Measurements from ENCODE around the gene YWHAG. TPM values are rescaled to one million over a fixed set of nuclear protein-coding genes. Genes with fewer than 3 reads are reported as not detected.
"Not testable (repeated sequence)": the region's sequence is repeated elsewhere in the genome, so short reads cannot be mapped to it uniquely, and the experiment has no call there.

YWHAG gene
- polyA plus RNA-seq, 1 donor (not counting 4 experiments of a cell fraction or from before 2014, with no cell fraction given): 130 TPM

DNA sequence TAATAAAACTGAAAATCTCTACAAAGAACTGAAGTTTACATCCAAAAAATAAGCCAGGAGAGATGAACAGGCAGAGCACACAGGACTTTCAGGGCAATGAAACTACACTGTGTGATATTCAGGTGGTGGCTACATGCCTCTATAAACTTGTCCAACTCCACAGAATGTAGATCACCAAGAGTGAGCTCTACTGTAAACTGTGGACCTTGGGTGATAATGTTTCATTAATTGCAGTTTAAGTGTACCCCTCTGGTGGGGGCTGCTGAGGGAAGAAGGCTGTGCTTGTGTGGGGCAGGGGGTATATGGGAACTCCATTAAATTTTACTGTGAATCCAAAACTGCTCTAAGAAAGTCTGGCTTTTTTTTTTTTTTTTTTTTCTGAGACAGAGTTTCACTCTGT is 22.7 kb downstream of the YWHAG start:
- Histone ChIP-seq H3K9ac (ENCODE audit: control insufficient read depth, extremely low read depth, insufficient read depth, low read length) (no peak overlapping the region), H3K9me3 (ENCODE audit: control insufficient read depth, low read depth, low read length) (no peaks in the 10 kb centered on the region), H3K79me2 (ENCODE audit: control insufficient read depth, insufficient read depth, low read length) (peaks cover 97% of the 10 kb centered on the region), H3K27ac (ENCODE audit: control insufficient read depth, insufficient read depth, low read length) (no peak overlapping the region), H3K27me3 (ENCODE audit: control insufficient read depth, extremely low read depth, insufficient read depth, low read length) (no peaks in the 10 kb centered on the region), H3K4me2 (ENCODE audit: control insufficient read depth, extremely low read depth, insufficient read depth, low read depth, low read length) (no peak overlapping the region), H3K4me1 (ENCODE audit: control insufficient read depth, extremely low read depth, insufficient read depth, low read length) (peaks cover 35% of the 10 kb centered on the region), H3K4me3 (ENCODE audit: control insufficient read depth in 2 of 3, extremely low read depth in 1 of 3, insufficient read depth in 2 of 3, low read depth in 1 of 3, low read length in 3 of 3) (no peak overlapping the region), H2AFZ (ENCODE audit: control insufficient read depth, low read length) (no peak overlapping the region), H4K20me1 (ENCODE audit: control insufficient read depth, extremely low read depth, insufficient read depth, low read length) (peaks cover 64% of the 10 kb centered on the region), H3K9me1 (ENCODE audit: control insufficient read depth, extremely low read depth, insufficient read depth, low read length) (peaks cover 13% of the 10 kb centered on the region), H3K36me3 (ENCODE audit: control insufficient read depth in 2 of 2, extremely low read depth in 1 of 2, insufficient read depth in 2 of 2, low read length in 2 of 2) (peaks cover 20 to 44% of the 10 kb centered on the region in 2 experiments)
- dilution Hi-C loops (cut with MboI; ENCODE audit: extremely low pct_ligation_motif_present, low sequenced_read_pairs): no loop called here
- TF ChIP-seq EZH2 (IDR thresholded peaks at IDR 0.05; ENCODE audit: low read length): no peak
- TF ChIP-seq, protein P1, sequence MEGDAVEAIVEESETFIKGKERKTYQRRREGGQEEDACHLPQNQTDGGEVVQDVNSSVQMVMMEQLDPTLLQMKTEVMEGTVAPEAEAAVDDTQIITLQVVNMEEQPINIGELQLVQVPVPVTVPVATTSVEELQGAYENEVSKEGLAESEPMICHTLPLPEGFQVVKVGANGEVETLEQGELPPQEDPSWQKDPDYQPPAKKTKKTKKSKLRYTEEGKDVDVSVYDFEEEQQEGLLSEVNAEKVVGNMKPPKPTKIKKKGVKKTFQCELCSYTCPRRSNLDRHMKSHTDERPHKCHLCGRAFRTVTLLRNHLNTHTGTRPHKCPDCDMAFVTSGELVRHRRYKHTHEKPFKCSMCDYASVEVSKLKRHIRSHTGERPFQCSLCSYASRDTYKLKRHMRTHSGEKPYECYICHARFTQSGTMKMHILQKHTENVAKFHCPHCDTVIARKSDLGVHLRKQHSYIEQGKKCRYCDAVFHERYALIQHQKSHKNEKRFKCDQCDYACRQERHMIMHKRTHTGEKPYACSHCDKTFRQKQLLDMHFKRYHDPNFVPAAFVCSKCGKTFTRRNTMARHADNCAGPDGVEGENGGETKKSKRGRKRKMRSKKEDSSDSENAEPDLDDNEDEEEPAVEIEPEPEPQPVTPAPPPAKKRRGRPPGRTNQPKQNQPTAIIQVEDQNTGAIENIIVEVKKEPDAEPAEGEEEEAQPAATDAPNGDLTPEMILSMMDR (optimal IDR thresholded peaks at IDR 0.05 in 1 of 3, IDR thresholded peaks at IDR 0.05 in 1 of 3, conservative IDR thresholded peaks at IDR 0.05 in 1 of 3; ENCODE audit: extremely low read depth in 1 of 3, insufficient read depth in 2 of 3, low read length in 3 of 3): no peak
- no peak for FAIRE-seq
- DNase-seq (ENCODE audit: low read depth, low spot score): no peak

GRCh38 chr7:76335417-76335816 is 23.4 kb downstream of the YWHAG start:
- dilution Hi-C loops (cut with MboI; ENCODE audit: extremely low pct_ligation_motif_present, low sequenced_read_pairs); H3K9me3 ChIP-seq (ENCODE audit: control insufficient read depth, low read depth, low read length); H3K4me3 ChIP-seq (ENCODE audit: control insufficient read depth in 2 of 3, extremely low read depth in 1 of 3, insufficient read depth in 2 of 3, low read depth in 1 of 3, low read length in 3 of 3); H3K27me3 ChIP-seq (ENCODE audit: control insufficient read depth, extremely low read depth, insufficient read depth, low read length); H3K9ac ChIP-seq (ENCODE audit: control insufficient read depth, extremely low read depth, insufficient read depth, low read length); FAIRE-seq; H3K27ac ChIP-seq (ENCODE audit: control insufficient read depth, insufficient read depth, low read length); H2AFZ ChIP-seq (ENCODE audit: control insufficient read depth, low read length); DNase-seq (ENCODE audit: low read depth, low spot score); H3K4me2 ChIP-seq (ENCODE audit: control insufficient read depth, extremely low read depth, insufficient read depth, low read depth, low read length): not testable (repeated sequence)
- Histone ChIP-seq H3K4me1 (ENCODE audit: control insufficient read depth, extremely low read depth, insufficient read depth, low read length) (peaks cover 35% of the 10 kb centered on the region), H3K36me3 (ENCODE audit: control insufficient read depth in 2 of 2, extremely low read depth in 1 of 2, insufficient read depth in 2 of 2, low read length in 2 of 2) (peaks cover 23 to 44% of the 10 kb centered on the region in 2 experiments), H3K9me1 (ENCODE audit: control insufficient read depth, extremely low read depth, insufficient read depth, low read length) (peaks cover 13% of the 10 kb centered on the region), H3K79me2 (ENCODE audit: control insufficient read depth, insufficient read depth, low read length) (peaks cover 97% of the 10 kb centered on the region), H4K20me1 (ENCODE audit: control insufficient read depth, extremely low read depth, insufficient read depth, low read length) (peaks cover 66% of the 10 kb centered on the region)

DNA sequence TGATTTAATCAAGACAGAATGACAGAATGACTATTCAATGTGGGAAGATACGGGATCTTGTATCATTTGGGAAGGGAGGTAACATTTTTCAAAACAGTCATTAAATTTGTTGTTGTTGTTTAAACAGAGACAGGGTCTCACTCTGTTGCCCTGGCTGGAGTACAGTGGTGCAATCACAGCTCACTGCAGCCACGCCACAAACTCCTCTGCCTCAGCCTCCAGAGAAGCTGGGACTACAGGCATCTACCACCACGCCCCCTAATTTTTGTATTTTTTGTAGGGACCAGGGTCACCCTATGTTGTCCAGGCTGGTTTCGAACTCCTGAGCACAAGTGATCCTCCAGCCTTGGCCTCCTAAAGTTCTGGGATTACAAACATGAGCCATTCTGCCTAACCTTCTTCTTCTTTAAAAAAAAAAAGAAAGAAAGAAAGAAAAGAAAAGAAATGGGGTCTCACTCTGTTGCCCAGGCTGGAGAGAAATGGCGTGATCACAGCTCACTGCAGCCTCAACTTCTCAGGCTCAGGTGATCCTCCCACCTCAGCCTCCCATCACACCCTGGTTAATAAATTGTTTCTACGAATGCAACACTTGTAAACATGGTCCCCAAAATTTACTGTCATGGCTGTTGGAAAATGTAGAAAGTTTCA is 24.3 kb downstream of the YWHAG start:
- TF ChIP-seq EZH2 (IDR thresholded peaks at IDR 0.05; ENCODE audit: low read length): no peak
- TF ChIP-seq, protein P1 (optimal IDR thresholded peaks at IDR 0.05 in 1 of 3, IDR thresholded peaks at IDR 0.05 in 1 of 3, conservative IDR thresholded peaks at IDR 0.05 in 1 of 3; ENCODE audit: extremely low read depth in 1 of 3, insufficient read depth in 2 of 3, low read length in 3 of 3): no peak
- FAIRE-seq (no peak), DNase-seq (ENCODE audit: low read depth, low spot score) (no peak)
- Histone ChIP-seq H3K4me3 (ENCODE audit: control insufficient read depth in 2 of 3, extremely low read depth in 1 of 3, insufficient read depth in 2 of 3, low read depth in 1 of 3, low read length in 3 of 3) (no peak overlapping the region), H3K9ac (ENCODE audit: control insufficient read depth, extremely low read depth, insufficient read depth, low read length) (no peak overlapping the region), H3K9me1 (ENCODE audit: control insufficient read depth, extremely low read depth, insufficient read depth, low read length) (peaks cover 11% of the 10 kb centered on the region), H3K27ac (ENCODE audit: control insufficient read depth, insufficient read depth, low read length) (no peak overlapping the region), H3K79me2 (ENCODE audit: control insufficient read depth, insufficient read depth, low read length) (peaks cover 97% of the 10 kb centered on the region), H3K36me3 (ENCODE audit: control insufficient read depth in 2 of 2, extremely low read depth in 1 of 2, insufficient read depth in 2 of 2, low read length in 2 of 2) (peaks cover 31 to 51% of the 10 kb centered on the region in 2 experiments), H3K9me3 (ENCODE audit: control insufficient read depth, low read depth, low read length) (no peaks in the 10 kb centered on the region), H4K20me1 (ENCODE audit: control insufficient read depth, extremely low read depth, insufficient read depth, low read length) (peaks cover 74% of the 10 kb centered on the region), H3K4me2 (ENCODE audit: control insufficient read depth, extremely low read depth, insufficient read depth, low read depth, low read length) (peak overlapping the region; percentile 51), H3K4me1 (ENCODE audit: control insufficient read depth, extremely low read depth, insufficient read depth, low read length) (peaks cover 33% of the 10 kb centered on the region), H2AFZ (ENCODE audit: control insufficient read depth, low read length) (no peak overlapping the region), H3K27me3 (ENCODE audit: control insufficient read depth, extremely low read depth, insufficient read depth, low read length) (no peaks in the 10 kb centered on the region)
- dilution Hi-C loops (cut with MboI; ENCODE audit: extremely low pct_ligation_motif_present, low sequenced_read_pairs): no loop called here

Data from keratinocyte (primary cell).